Endothelial cell of umbilical vein (primary cell): ENCODE results near the gene RFXANK. TPM values are rescaled to one million over a fixed set of nuclear protein-coding genes. Genes with fewer than 3 reads are reported as not detected.

Source experiments
- BruUV-seq: library from RNA; stranded (reverse); fragments of 400-500 nt; replicated peaks from 2 replicates; lab custom pipeline; 2021; lab: Mats Ljungman, UMichigan
- CTCF ChIA-PET: fragments of 300-600, 350-600 bp; sonication (Branson Sonifier 250); formaldehyde crosslinking; loops from one replicate; lab custom pipeline; 2021; ENCODE audit warnings: antibody characterized with exemption, inconsistent platforms; lab: Charles Lee
- POLR2A ChIA-PET: fragments of 300-600, 350-600 bp; sonication (Branson Sonifier 250); formaldehyde crosslinking; loops from one replicate; lab custom pipeline; 2021; ENCODE audit warnings: antibody characterized with exemption, inconsistent platforms; lab: Charles Lee
- DNase-seq: peaks from one replicate; pipeline ENCODE4 v3.0.0-alpha.2; 2011; ENCODE audit warnings: low read depth, low spot score
- FAIRE-seq: peaks from 2 replicates; lab custom pipeline; 2011; peaks lifted over from hg19 to GRCh38; lab: Jason Lieb, UNC
- H2AFZ ChIP-seq: 2 replicates; pipeline ENCODE4 v1.6.0; 2012; ENCODE audit warnings: low read depth, low read length, control low read depth, inconsistent platforms
- H3K27ac ChIP-seq: 2 replicates; pipeline ENCODE4 v1.5.1; 2011; ENCODE audit warnings: low read depth, mild to moderate bottlenecking, control low read depth, low read length, moderate library complexity; ENCODE audit not compliant: insufficient read depth
- H3K27me3 ChIP-seq, 2 experiments: 2 replicates each; pipeline versions ENCODE4 v1.6.0 to v1.6.1; 2011; ENCODE audit warnings: low read length in 2 of 2, mixed read lengths in 1 of 2; ENCODE audit not compliant: control insufficient read depth in 2 of 2, insufficient read depth in 2 of 2
- H3K36me3 ChIP-seq, 2 experiments: 2 replicates in 1 of 2; 3 replicates in 1 of 2; pipeline ENCODE4 v1.5.1; 2011; ENCODE audit warnings: low read length in 2 of 2, mild to moderate bottlenecking in 1 of 2, moderate library complexity in 1 of 2; ENCODE audit not compliant: control insufficient read depth in 2 of 2, insufficient read depth in 2 of 2; ENCODE audit errors: extremely low read depth in 1 of 2
- H3K4me1 ChIP-seq: 3 replicates; pipeline ENCODE4 v1.5.1; 2011; ENCODE audit warnings: mild to moderate bottlenecking, low read length; ENCODE audit not compliant: control insufficient read depth, insufficient read depth; ENCODE audit errors: extremely low read depth
- H3K4me2 ChIP-seq: 2 replicates; pipeline ENCODE4 v1.6.1; 2011; ENCODE audit warnings: low read length, control low read depth, mixed read lengths; ENCODE audit not compliant: insufficient read depth
- H3K4me3 ChIP-seq, 3 experiments: fragments of 200-600 bp in 1 of 3; sonication (generic), shearing (Covaris generic) in 1 of 3; replicated peaks in 1 of 3; 2 replicates each; pipeline ENCODE4 v1.5.1; 2011 to 2016; ENCODE audit warnings: control low read depth in 3 of 3, low read length in 3 of 3, mild to moderate bottlenecking in 2 of 3, inconsistent platforms in 1 of 3, low read depth in 1 of 3, moderate library complexity in 1 of 3; ENCODE audit not compliant: insufficient read depth in 1 of 3
- H3K79me2 ChIP-seq: 2 replicates; pipeline ENCODE4 v1.6.0; 2012; ENCODE audit warnings: low read length, inconsistent platforms; ENCODE audit not compliant: control insufficient read depth, insufficient read depth
- H3K9ac ChIP-seq: replicated peaks from 2 replicates; pipeline ENCODE3; 2011; ENCODE audit warnings: low read length, control low read depth; ENCODE audit not compliant: insufficient read depth; ENCODE audit errors: extremely low read depth
- H3K9me1 ChIP-seq: replicated peaks from 3 replicates; pipeline ENCODE4 v1.6.0; 2011; ENCODE audit warnings: mild to moderate bottlenecking, low read length; ENCODE audit not compliant: control insufficient read depth, insufficient read depth; ENCODE audit errors: extremely low read depth
- H3K9me3 ChIP-seq: replicated peaks from 2 replicates; pipeline ENCODE4 v1.5.1; 2012; ENCODE audit warnings: low read length, inconsistent platforms; ENCODE audit not compliant: control insufficient read depth, insufficient read depth
- H4K20me1 ChIP-seq: replicated peaks from 2 replicates; pipeline ENCODE3; 2011; ENCODE audit warnings: mild to moderate bottlenecking, low read length; ENCODE audit not compliant: control insufficient read depth, insufficient read depth; ENCODE audit errors: extremely low read depth
- EZH2 ChIP-seq: IDR thresholded peaks from 2 replicates; pipeline ENCODE4 v1.6.1; 2012; ENCODE audit warnings: borderline replicate concordance, low read depth, mild to moderate bottlenecking, moderate library complexity, low read length, inconsistent platforms; ENCODE audit not compliant: severe bottlenecking
- FOS ChIP-seq: IDR thresholded peaks from 2 replicates; pipeline ENCODE4 v1.6.1; 2011; ENCODE audit warnings: mild to moderate bottlenecking, low read length, moderate library complexity, borderline replicate concordance; ENCODE audit not compliant: insufficient read depth
- GATA2 ChIP-seq: IDR thresholded peaks from 2 replicates; pipeline ENCODE4 v1.7.0; 2011; ENCODE audit warnings: low read depth, mild to moderate bottlenecking, moderate library complexity, mixed read lengths, low read length; ENCODE audit not compliant: insufficient read length, insufficient read depth
- JUN ChIP-seq: IDR thresholded peaks from 2 replicates; pipeline ENCODE4 v1.6.1; 2011; ENCODE audit warnings: borderline replicate concordance, low read depth; ENCODE audit not compliant: insufficient read length, insufficient read depth
- MYC ChIP-seq: IDR thresholded peaks from one replicate; pipeline ENCODE4 v1.6.1; 2011; ENCODE audit warnings: mild to moderate bottlenecking, low read depth, low read length
- POLR2A ChIP-seq: IDR thresholded peaks from 2 replicates; pipeline ENCODE4 v1.6.1; 2012; ENCODE audit warnings: low read depth, mild to moderate bottlenecking, control low read depth, low read length
- POLR2AphosphoS5 ChIP-seq: IDR thresholded peaks from 2 replicates; pipeline ENCODE4 v1.6.1; 2012; ENCODE audit warnings: low read depth, mild to moderate bottlenecking, control low read depth, low read length, moderate library complexity; ENCODE audit not compliant: insufficient read depth
- dilution Hi-C: fragments of 300-500 bp; cut with MboI; formaldehyde crosslinking; loops from one replicate; pipeline ENCODE4 v1.15.0; 2019; ENCODE audit warnings: low sequenced_read_pairs; ENCODE audit not compliant: extremely low pct_ligation_motif_present
- intact Hi-C: fragments of 100-400 bp; cut with micrococcal nuclease; formaldehyde crosslinking; loops from one replicate; pipeline ENCODE4 v1.10.0; 2022
- polyA plus RNA-seq, 4 experiments: library from polyadenylated mRNA; depleted of rRNA in 3 of 4; stranded (reverse) in 3 of 4; unstranded in 1 of 4; fragments of >200 nt; gene quantifications; 2 replicates each; pipeline versions ENCODE4 v1.2.1 to v1.2.3, GENCODE V29; 2011 to 2012; ENCODE audit warnings: missing spikeins in 1 of 4
- total RNA-seq: library from RNA; stranded (reverse); gene quantifications from 2 replicates; pipeline ENCODE4 v1.2.3, GENCODE V29; 2021
- TF ChIP-seq, protein P1 (sequence below), 2 donors: IDR thresholded peaks; 1 replicate in 1 of 2; 2 replicates in 1 of 2; pipeline ENCODE4 v1.5.1; 2011; ENCODE audit warnings: low read length in 2 of 2, mild to moderate bottlenecking in 2 of 2, moderate library complexity in 2 of 2, control low read depth in 1 of 2, inconsistent platforms in 1 of 2, low read depth in 1 of 2; ENCODE audit not compliant: insufficient read depth in 1 of 2; ENCODE audit errors: extremely low read depth in 1 of 2
- TF ChIP-seq, protein P2 (sequence below): IDR thresholded peaks from 2 replicates; pipeline ENCODE4 v1.6.1; 2011; ENCODE audit not compliant: insufficient read depth, insufficient read length

The RFXANK gene
- total and polyA plus RNA-seq, 2 donors (not counting 3 experiments of a cell fraction or from before 2014, with no cell fraction given), result 105 to 124 TPM

DNA sequence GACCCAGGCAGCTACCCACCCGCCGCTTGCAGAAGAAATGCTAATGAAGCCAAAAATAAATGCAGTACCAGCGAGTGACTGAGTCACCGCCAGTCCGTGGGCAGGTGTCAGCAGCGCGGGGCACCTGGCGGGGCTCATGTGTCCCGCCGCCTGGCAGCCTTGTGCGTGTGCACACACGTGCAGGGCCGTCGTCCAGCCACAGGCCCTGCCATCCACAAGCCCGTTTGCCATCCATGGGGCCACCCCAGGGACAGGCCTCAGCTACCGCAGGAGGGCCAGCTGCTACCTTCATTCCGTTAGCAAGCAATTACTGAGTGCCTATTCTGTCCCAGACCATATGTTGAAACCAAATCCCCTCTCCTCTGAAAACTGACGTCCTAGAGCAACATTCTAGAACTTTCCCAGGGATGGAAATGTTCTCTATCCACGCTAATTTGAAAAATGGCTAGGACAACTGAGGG, 40.2 kb downstream of the RFXANK start:
- H3K9me3 ChIP-seq, result peaks cover 2% of the 10 kb centered on the region
- H4K20me1 ChIP-seq, result no peaks in the 10 kb centered on the region
- no peaks in the 10 kb centered on the region for H3K79me2 ChIP-seq
- H2AFZ ChIP-seq, result no peak overlapping the region
- FAIRE-seq (no peak), DNase-seq (no peak)
- no TSS peak for BruUV-seq
- no peaks in the 10 kb centered on the region for H3K27me3 ChIP-seq
- intact Hi-C loops (no loop called here), dilution Hi-C loops (no loop called here)
- ChIA-PET POLR2A (no interaction called here), CTCF (no interaction called here)
- H3K4me2 ChIP-seq, result no peak overlapping the region
- no peak overlapping the region for H3K27ac ChIP-seq
- TF ChIP-seq JUN (no peak), GATA2 (no peak), POLR2A (no peak)
- TF ChIP-seq, protein P1, sequence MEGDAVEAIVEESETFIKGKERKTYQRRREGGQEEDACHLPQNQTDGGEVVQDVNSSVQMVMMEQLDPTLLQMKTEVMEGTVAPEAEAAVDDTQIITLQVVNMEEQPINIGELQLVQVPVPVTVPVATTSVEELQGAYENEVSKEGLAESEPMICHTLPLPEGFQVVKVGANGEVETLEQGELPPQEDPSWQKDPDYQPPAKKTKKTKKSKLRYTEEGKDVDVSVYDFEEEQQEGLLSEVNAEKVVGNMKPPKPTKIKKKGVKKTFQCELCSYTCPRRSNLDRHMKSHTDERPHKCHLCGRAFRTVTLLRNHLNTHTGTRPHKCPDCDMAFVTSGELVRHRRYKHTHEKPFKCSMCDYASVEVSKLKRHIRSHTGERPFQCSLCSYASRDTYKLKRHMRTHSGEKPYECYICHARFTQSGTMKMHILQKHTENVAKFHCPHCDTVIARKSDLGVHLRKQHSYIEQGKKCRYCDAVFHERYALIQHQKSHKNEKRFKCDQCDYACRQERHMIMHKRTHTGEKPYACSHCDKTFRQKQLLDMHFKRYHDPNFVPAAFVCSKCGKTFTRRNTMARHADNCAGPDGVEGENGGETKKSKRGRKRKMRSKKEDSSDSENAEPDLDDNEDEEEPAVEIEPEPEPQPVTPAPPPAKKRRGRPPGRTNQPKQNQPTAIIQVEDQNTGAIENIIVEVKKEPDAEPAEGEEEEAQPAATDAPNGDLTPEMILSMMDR (IDR thresholded peaks at IDR 0.05; ENCODE audit: extremely low read depth in 1 of 2, insufficient read depth in 1 of 2, low read depth in 1 of 2, low read length in 2 of 2), result no peak
- H3K36me3 ChIP-seq, result no peaks in the 10 kb centered on the region
- H3K4me1 ChIP-seq, result no peaks in the 10 kb centered on the region
- H3K9ac ChIP-seq, result no peak overlapping the region
- no peaks in the 10 kb centered on the region for H3K9me1 ChIP-seq
- no peak overlapping the region for H3K4me3 ChIP-seq

GRCh38 chr19:19234220-19234816, 42.3 kb downstream of the RFXANK start:
- CTCF ChIA-PET, result interaction anchor here (1.8 kb wide), 1 partner anchor 9 kb away, joined by 10 read pairs; no protein-coding TSS in a partner anchor
- no TSS peak for BruUV-seq

More at GRCh38 chr19:19234220-19234816, 42.3 kb downstream of the RFXANK start:
- Histone ChIP-seq H3K79me2 (no peaks in the 10 kb centered on the region), H3K9me3 (peaks cover 2% of the 10 kb centered on the region), H3K9me1 (no peaks in the 10 kb centered on the region), H3K9ac (no peak overlapping the region), H2AFZ (no peak overlapping the region), H3K27ac (no peak overlapping the region), H3K4me3 (no peak overlapping the region), H3K36me3 (no peaks in the 10 kb centered on the region), H3K4me1 (no peaks in the 10 kb centered on the region), H3K27me3 (no peaks in the 10 kb centered on the region), H4K20me1 (no peaks in the 10 kb centered on the region), H3K4me2 (no peak overlapping the region)
- no peak for TF ChIP-seq EZH2
- no peak for TF ChIP-seq MYC
- TF ChIP-seq GATA2, result no peak
- TF ChIP-seq POLR2AphosphoS5, result no peak
- TF ChIP-seq POLR2A, result no peak
- TF ChIP-seq, protein P1 (IDR thresholded peaks at IDR 0.05; ENCODE audit: extremely low read depth in 1 of 2, insufficient read depth in 1 of 2, low read depth in 1 of 2, low read length in 2 of 2), result no peak
- no peak for TF ChIP-seq JUN
- TF ChIP-seq, protein P2, sequence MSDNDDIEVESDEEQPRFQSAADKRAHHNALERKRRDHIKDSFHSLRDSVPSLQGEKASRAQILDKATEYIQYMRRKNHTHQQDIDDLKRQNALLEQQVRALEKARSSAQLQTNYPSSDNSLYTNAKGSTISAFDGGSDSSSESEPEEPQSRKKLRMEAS, result no peak
- TF ChIP-seq FOS, result no peak
- POLR2A ChIA-PET, result no interaction called here
- DNase-seq, result no peak
- intact Hi-C loops, result no loop called here
- no peak for FAIRE-seq
- dilution Hi-C loops, result no loop called here
